ENCODE measurements around the gene PCCA. TPM values are rescaled to one million over a fixed set of nuclear protein-coding genes. Genes with fewer than 3 reads are reported as not detected.

Gene PCCA
- polyA plus RNA-seq, 1 of the 3 experiments (the other 2 are of a cell fraction) = 7.3 TPM

DNA sequence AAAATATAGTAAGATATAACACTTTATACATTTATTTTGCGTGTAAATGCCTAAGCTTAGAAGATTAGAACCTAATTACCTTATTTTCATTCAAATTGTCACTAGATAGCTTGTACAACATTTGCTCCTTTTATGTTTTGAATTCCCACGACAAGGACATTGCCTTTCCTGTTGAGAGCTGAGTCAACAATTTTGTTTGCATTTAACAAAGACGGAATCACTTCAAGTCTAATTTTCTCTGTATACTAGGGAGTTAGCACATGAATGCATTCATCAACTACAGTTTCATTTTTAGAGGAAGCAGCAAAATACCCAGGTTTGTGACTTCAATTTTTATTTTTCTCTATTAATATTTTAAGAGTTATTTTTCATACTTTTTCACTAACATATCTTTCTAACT, 48.7 kb upstream of the PCCA start:
- no peak for TF ChIP-seq JUND (IDR thresholded peaks at IDR 0.05)
- no peak for TF ChIP-seq FOSL2 (IDR thresholded peaks at IDR 0.05; ENCODE audit: borderline replicate concordance, low read depth)
- no peak for TF ChIP-seq SMC3 (IDR thresholded peaks at IDR 0.05; ENCODE audit: low read depth, low read length)
- no peak for TF ChIP-seq NRF1 (IDR thresholded peaks at IDR 0.05; ENCODE audit: low read depth, low read length)
- TF ChIP-seq CTCF (IDR thresholded peaks at IDR 0.05) = no peak
- TF ChIP-seq, protein P1, sequence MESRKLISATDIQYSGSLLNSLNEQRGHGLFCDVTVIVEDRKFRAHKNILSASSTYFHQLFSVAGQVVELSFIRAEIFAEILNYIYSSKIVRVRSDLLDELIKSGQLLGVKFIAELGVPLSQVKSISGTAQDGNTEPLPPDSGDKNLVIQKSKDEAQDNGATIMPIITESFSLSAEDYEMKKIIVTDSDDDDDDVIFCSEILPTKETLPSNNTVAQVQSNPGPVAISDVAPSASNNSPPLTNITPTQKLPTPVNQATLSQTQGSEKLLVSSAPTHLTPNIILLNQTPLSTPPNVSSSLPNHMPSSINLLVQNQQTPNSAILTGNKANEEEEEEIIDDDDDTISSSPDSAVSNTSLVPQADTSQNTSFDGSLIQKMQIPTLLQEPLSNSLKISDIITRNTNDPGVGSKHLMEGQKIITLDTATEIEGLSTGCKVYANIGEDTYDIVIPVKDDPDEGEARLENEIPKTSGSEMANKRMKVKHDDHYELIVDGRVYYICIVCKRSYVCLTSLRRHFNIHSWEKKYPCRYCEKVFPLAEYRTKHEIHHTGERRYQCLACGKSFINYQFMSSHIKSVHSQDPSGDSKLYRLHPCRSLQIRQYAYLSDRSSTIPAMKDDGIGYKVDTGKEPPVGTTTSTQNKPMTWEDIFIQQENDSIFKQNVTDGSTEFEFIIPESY (IDR thresholded peaks at IDR 0.05; ENCODE audit: borderline replicate concordance, low read depth) = no peak
- TF ChIP-seq FOXM1 (IDR thresholded peaks at IDR 0.05; ENCODE audit: low read depth) = no peak
- TF ChIP-seq, protein P2, sequence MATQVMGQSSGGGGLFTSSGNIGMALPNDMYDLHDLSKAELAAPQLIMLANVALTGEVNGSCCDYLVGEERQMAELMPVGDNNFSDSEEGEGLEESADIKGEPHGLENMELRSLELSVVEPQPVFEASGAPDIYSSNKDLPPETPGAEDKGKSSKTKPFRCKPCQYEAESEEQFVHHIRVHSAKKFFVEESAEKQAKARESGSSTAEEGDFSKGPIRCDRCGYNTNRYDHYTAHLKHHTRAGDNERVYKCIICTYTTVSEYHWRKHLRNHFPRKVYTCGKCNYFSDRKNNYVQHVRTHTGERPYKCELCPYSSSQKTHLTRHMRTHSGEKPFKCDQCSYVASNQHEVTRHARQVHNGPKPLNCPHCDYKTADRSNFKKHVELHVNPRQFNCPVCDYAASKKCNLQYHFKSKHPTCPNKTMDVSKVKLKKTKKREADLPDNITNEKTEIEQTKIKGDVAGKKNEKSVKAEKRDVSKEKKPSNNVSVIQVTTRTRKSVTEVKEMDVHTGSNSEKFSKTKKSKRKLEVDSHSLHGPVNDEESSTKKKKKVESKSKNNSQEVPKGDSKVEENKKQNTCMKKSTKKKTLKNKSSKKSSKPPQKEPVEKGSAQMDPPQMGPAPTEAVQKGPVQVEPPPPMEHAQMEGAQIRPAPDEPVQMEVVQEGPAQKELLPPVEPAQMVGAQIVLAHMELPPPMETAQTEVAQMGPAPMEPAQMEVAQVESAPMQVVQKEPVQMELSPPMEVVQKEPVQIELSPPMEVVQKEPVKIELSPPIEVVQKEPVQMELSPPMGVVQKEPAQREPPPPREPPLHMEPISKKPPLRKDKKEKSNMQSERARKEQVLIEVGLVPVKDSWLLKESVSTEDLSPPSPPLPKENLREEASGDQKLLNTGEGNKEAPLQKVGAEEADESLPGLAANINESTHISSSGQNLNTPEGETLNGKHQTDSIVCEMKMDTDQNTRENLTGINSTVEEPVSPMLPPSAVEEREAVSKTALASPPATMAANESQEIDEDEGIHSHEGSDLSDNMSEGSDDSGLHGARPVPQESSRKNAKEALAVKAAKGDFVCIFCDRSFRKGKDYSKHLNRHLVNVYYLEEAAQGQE (IDR thresholded peaks at IDR 0.05; ENCODE audit: low read depth, low read length) = no peak
- TF ChIP-seq MAX (IDR thresholded peaks at IDR 0.05; ENCODE audit: low read depth) = no peak
- TF ChIP-seq, protein P3, sequence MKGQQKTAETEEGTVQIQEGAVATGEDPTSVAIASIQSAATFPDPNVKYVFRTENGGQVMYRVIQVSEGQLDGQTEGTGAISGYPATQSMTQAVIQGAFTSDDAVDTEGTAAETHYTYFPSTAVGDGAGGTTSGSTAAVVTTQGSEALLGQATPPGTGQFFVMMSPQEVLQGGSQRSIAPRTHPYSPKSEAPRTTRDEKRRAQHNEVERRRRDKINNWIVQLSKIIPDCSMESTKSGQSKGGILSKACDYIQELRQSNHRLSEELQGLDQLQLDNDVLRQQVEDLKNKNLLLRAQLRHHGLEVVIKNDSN (IDR thresholded peaks at IDR 0.05; ENCODE audit: borderline replicate concordance, low read depth) = no peak
- no peak for TF ChIP-seq EP300 (IDR thresholded peaks at IDR 0.05; ENCODE audit: borderline replicate concordance in 1 of 2, low read depth in 1 of 2, low read length in 1 of 2)
- no peak for TF ChIP-seq RFX5 (IDR thresholded peaks at IDR 0.05; ENCODE audit: low read length)
- TF ChIP-seq CHD2 (IDR thresholded peaks at IDR 0.05; ENCODE audit: low read length, partially characterized antibody) = no peak
- no peak for TF ChIP-seq RAD21 (IDR thresholded peaks at IDR 0.05; ENCODE audit: low read length)
- no peak for TF ChIP-seq ELF1 (IDR thresholded peaks at IDR 0.05)
- TF ChIP-seq TCF12 (IDR thresholded peaks at IDR 0.05) = no peak
- TF ChIP-seq GATA2 (CRISPR knock-in tag; IDR thresholded peaks at IDR 0.05) = no peak
- TF ChIP-seq GABPA (IDR thresholded peaks at IDR 0.05; ENCODE audit: low read depth) = no peak
- no peak for TF ChIP-seq YY1 (IDR thresholded peaks at IDR 0.05; ENCODE audit: low read depth)
- TF ChIP-seq, protein P4, sequence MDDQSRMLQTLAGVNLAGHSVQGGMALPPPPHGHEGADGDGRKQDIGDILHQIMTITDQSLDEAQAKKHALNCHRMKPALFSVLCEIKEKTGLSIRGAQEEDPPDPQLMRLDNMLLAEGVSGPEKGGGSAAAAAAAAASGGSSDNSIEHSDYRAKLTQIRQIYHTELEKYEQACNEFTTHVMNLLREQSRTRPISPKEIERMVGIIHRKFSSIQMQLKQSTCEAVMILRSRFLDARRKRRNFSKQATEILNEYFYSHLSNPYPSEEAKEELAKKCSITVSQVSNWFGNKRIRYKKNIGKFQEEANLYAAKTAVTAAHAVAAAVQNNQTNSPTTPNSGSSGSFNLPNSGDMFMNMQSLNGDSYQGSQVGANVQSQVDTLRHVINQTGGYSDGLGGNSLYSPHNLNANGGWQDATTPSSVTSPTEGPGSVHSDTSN (IDR thresholded peaks at IDR 0.05) = no peak
- Histone ChIP-seq H3K27ac (ENCODE audit: low read depth in 2 of 2, low read length in 1 of 2) (no peak overlapping the region), H4K20me1 (ENCODE audit: insufficient read depth) (no peaks in the 10 kb centered on the region), H3K4me2 (no peak overlapping the region), H3K4me1 (ENCODE audit: control insufficient read depth in 1 of 2, insufficient read depth in 2 of 2, low read depth in 1 of 2, low read length in 1 of 2) (no peaks in the 10 kb centered on the region; a peak in 1 of 4 replicates), H3K4me3 (ENCODE audit: low read depth in 2 of 2, low read length in 1 of 2) (no peak overlapping the region), H3F3A (replicated peaks; ENCODE audit: insufficient read depth) (no peaks in the 10 kb centered on the region), H3K9ac (no peak overlapping the region), H3K9me3 (no peaks in the 10 kb centered on the region), H3K27me3 (ENCODE audit: insufficient read depth) (no peaks in the 10 kb centered on the region), H3K36me3 (replicated peaks in 1 of 2; ENCODE audit: control insufficient read depth in 1 of 2, insufficient read depth in 2 of 2, low read length in 1 of 2) (no peaks in the 10 kb centered on the region), H2AFZ (ENCODE audit: low read depth) (no peak overlapping the region), H3K9me2 (no peaks in the 10 kb centered on the region), H3K79me2 (ENCODE audit: insufficient read depth) (no peaks in the 10 kb centered on the region)
- WGBS (ENCODE audit: low lambda C conversion rate) = 74% methylated on average over 3 of the region's 3 CpGs
- POLR2A ChIA-PET = no interaction called here
- CTCF ChIA-PET = interaction anchor here (0.8 kb wide), 1 partner anchor 10 kb away, joined by 3 read pairs; no protein-coding TSS in a partner anchor
- no peak for DNase-seq
